ENCODE measurements around the gene ROR2. TPM values are rescaled to one million over a fixed set of nuclear protein-coding genes. Genes with fewer than 3 reads are reported as not detected.
A peak's percentile ranks its signal among the peaks of the same experiment; 100 is the strongest.

Gene ROR2
- total RNA-seq, 3 donors from 2014 or later (not counting 1 experiment from before 2014, with no cell fraction given) = 1.7 TPM; not detected in 2

DNA sequence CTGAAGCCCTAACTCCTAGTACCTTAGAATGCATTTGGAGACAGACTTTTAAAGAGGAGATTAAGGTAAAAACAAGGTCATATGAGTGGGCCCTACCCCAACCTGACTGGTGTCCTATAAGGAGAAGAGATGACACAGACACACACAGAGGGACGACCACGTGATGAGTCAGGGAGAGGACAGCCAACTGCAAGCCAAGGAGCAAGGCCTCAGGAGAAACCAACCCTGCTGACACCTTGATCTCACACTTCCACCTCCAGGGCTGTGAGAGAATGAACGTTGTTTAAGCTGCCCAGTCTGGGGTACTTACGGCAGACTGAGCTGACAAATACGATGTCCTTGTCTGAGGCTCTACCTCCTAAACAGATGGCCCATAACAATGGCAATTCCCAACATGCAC lies 93.6 kb downstream of the ROR2 start:
- H3K36me3 Mint-ChIP-seq = no peaks in the 10 kb centered on the region
- no peaks in the 10 kb centered on the region for H3K9me3 Mint-ChIP-seq
- Histone ChIP-seq H3K4me1 (ENCODE audit: control insufficient read depth, insufficient read depth, low read length) (no peaks in the 10 kb centered on the region), H3K9me3 (ENCODE audit: control insufficient read depth, insufficient read depth, low read length) (no peaks in the 10 kb centered on the region), H3K36me3 (ENCODE audit: control insufficient read depth, insufficient read depth, low read length) (no peaks in the 10 kb centered on the region), H3K27ac (ENCODE audit: low read length) (no peak overlapping the region), H3K4me3 (ENCODE audit: low read length) (no peak overlapping the region), H3K27me3 (ENCODE audit: control insufficient read depth, insufficient read depth, low read length) (no peaks in the 10 kb centered on the region)
- TF ChIP-seq, protein P1, sequence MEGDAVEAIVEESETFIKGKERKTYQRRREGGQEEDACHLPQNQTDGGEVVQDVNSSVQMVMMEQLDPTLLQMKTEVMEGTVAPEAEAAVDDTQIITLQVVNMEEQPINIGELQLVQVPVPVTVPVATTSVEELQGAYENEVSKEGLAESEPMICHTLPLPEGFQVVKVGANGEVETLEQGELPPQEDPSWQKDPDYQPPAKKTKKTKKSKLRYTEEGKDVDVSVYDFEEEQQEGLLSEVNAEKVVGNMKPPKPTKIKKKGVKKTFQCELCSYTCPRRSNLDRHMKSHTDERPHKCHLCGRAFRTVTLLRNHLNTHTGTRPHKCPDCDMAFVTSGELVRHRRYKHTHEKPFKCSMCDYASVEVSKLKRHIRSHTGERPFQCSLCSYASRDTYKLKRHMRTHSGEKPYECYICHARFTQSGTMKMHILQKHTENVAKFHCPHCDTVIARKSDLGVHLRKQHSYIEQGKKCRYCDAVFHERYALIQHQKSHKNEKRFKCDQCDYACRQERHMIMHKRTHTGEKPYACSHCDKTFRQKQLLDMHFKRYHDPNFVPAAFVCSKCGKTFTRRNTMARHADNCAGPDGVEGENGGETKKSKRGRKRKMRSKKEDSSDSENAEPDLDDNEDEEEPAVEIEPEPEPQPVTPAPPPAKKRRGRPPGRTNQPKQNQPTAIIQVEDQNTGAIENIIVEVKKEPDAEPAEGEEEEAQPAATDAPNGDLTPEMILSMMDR (IDR thresholded peaks at IDR 0.05) = no peak
- ATAC-seq = no peak
- 79% methylated on average over 5 of the region's 5 CpGs for WGBS (ENCODE audit: insufficient coverage)
- H3K27me3 Mint-ChIP-seq (ENCODE audit: low read depth in 2 of 2) = no peaks in the 10 kb centered on the region
- DNase-seq = no peak
- intact Hi-C loops (cut with micrococcal nuclease) = no loop called here
- H3K4me3 Mint-ChIP-seq = no peak overlapping the region
- no peak overlapping the region for H3K27ac Mint-ChIP-seq
- H3K4me1 Mint-ChIP-seq = no peaks in the 10 kb centered on the region

DNA sequence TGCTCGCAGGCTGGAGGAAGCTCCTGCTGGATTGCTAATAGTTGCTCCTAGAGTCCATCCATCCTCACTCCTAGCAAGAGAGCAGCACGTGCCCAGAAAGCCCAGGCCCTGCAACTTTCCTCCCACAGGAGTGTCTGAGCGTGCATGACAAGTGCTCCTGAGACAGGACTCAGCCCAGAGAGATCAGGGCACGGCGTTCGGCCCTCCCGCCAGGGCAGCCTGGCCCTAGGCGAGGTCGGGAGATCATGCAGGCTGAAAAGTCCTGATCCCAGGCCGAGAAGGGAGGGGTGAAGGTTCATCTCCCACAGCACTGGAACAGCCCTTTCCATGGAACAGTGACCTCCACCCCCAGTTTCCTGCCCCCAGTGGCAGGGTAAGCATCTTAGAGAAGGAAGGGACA lies 94.8 kb downstream of the ROR2 start:
- no peaks in the 10 kb centered on the region for H3K9me3 ChIP-seq (ENCODE audit: control insufficient read depth, insufficient read depth, low read length)
- no peak for ATAC-seq
- Mint-ChIP-seq H3K27ac (no peak overlapping the region), H3K36me3 (no peaks in the 10 kb centered on the region), H3K4me1 (no peaks in the 10 kb centered on the region), H3K9me3 (no peaks in the 10 kb centered on the region), H3K27me3 (ENCODE audit: low read depth in 2 of 2) (no peaks in the 10 kb centered on the region), H3K4me3 (no peak overlapping the region)
- H3K27ac ChIP-seq (ENCODE audit: low read length) = no peak overlapping the region
- no peaks in the 10 kb centered on the region for H3K36me3 ChIP-seq (ENCODE audit: control insufficient read depth, insufficient read depth, low read length)
- TF ChIP-seq, protein P1 (IDR thresholded peaks at IDR 0.05) = no peak
- intact Hi-C loops (cut with micrococcal nuclease) = no loop called here
- H3K4me1 ChIP-seq (ENCODE audit: control insufficient read depth, insufficient read depth, low read length) = no peaks in the 10 kb centered on the region
- 76% methylated on average over 10 of the region's 10 CpGs for WGBS (ENCODE audit: insufficient coverage)
- no peak for DNase-seq
- H3K27me3 ChIP-seq (ENCODE audit: control insufficient read depth, insufficient read depth, low read length) = no peaks in the 10 kb centered on the region
- no peak overlapping the region for H3K4me3 ChIP-seq (ENCODE audit: low read length)

DNA sequence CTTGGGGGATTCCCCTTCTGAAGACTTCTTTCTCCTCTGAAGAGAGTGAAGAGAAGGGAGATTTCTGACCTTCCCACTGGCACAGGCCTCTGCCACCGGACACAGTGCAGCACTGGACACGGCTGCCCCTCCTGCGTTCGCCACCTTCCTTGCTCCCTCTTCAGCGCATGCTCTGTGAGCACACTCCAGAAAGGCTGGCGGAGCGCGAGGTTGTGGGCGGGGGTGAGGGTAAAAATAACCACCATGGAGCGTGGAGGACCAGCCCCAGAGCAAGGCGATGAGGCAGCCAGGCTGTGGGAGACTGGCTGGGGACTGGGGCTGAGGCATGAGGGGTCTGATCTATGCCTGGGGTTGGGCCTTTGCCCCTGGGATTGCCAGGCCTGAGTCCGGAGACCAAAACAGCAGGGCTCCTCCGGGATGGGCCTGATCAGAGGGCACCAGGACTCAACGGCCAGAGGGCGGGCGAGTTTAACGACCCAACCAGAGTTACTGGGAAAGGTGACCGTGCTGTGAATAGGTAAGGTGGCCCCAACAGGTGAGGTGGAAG lies 97.2 kb downstream of the ROR2 start:
- H3K4me1 ChIP-seq (ENCODE audit: control insufficient read depth, insufficient read depth, low read length) = no peaks in the 10 kb centered on the region
- Mint-ChIP-seq H3K27me3 (ENCODE audit: low read depth in 2 of 2) (no peaks in the 10 kb centered on the region), H3K4me3 (no peak overlapping the region), H3K27ac (no peak overlapping the region), H3K9me3 (no peaks in the 10 kb centered on the region), H3K4me1 (no peaks in the 10 kb centered on the region), H3K36me3 (no peaks in the 10 kb centered on the region)
- DNase-seq (no peak), ATAC-seq (peak in 1 of 3 donors; percentile 24)
- intact Hi-C loops (cut with micrococcal nuclease) = no loop called here
- TF ChIP-seq, protein P1 (IDR thresholded peaks at IDR 0.05) = no peak
- H3K27ac ChIP-seq (ENCODE audit: low read length) = no peak overlapping the region
- no peaks in the 10 kb centered on the region for H3K9me3 ChIP-seq (ENCODE audit: control insufficient read depth, insufficient read depth, low read length)
- no peaks in the 10 kb centered on the region for H3K27me3 ChIP-seq (ENCODE audit: control insufficient read depth, insufficient read depth, low read length)
- H3K4me3 ChIP-seq (ENCODE audit: low read length) = no peak overlapping the region
- 93% methylated on average over 18 of the region's 18 CpGs for WGBS (ENCODE audit: insufficient coverage)
- H3K36me3 ChIP-seq (ENCODE audit: control insufficient read depth, insufficient read depth, low read length) = no peaks in the 10 kb centered on the region

DNA sequence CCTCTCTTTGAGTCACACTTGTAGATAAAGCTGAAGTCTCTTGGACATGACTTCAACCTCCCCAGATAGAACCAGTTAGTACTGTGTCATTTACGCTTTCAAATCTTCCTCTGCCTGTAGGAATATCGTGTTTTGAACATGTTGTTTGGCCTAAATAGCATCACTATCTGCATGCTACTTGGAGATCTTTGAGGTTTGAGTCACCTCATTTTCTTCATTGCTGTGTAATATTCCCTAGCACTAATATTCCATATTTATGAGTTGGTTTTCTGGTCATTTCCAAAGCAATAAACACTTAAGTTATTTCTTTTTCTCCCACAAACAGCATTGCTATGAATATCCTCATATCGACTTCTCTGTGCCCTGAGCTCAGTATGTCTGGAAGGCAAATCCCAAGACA lies 100.3 kb downstream of the ROR2 start:
- Mint-ChIP-seq H3K9me3 (no peaks in the 10 kb centered on the region), H3K36me3 (no peaks in the 10 kb centered on the region), H3K27me3 (ENCODE audit: low read depth in 2 of 2) (peaks cover 0 to 11% of the 10 kb centered on the region in 2 donors), H3K4me3 (no peak overlapping the region), H3K4me1 (no peaks in the 10 kb centered on the region), H3K27ac (no peak overlapping the region)
- H3K27me3 ChIP-seq (ENCODE audit: control insufficient read depth, insufficient read depth, low read length) = no peaks in the 10 kb centered on the region
- no peak overlapping the region for H3K4me3 ChIP-seq (ENCODE audit: low read length)
- H3K27ac ChIP-seq (ENCODE audit: low read length) = no peak overlapping the region
- DNase-seq = no peak
- intact Hi-C loops (cut with micrococcal nuclease) = no loop called here
- WGBS (ENCODE audit: insufficient coverage) = 100% methylated on average over 2 of the region's 3 CpGs
- H3K9me3 ChIP-seq (ENCODE audit: control insufficient read depth, insufficient read depth, low read length) = no peaks in the 10 kb centered on the region
- no peaks in the 10 kb centered on the region for H3K36me3 ChIP-seq (ENCODE audit: control insufficient read depth, insufficient read depth, low read length)
- H3K4me1 ChIP-seq (ENCODE audit: control insufficient read depth, insufficient read depth, low read length) = no peaks in the 10 kb centered on the region
- ATAC-seq = no peak
- TF ChIP-seq, protein P1 (IDR thresholded peaks at IDR 0.05) = no peak

Measured in natural killer cell (primary cell).